ENCODE measurements around the gene C5orf34. TPM values are rescaled to one million over a fixed set of nuclear protein-coding genes. Genes with fewer than 3 reads are reported as not detected.

C5orf34 gene
- total and polyA plus RNA-seq, 3 donors from 2014 or later: 5.5 to 8.9 (median 8.5) TPM

DNA sequence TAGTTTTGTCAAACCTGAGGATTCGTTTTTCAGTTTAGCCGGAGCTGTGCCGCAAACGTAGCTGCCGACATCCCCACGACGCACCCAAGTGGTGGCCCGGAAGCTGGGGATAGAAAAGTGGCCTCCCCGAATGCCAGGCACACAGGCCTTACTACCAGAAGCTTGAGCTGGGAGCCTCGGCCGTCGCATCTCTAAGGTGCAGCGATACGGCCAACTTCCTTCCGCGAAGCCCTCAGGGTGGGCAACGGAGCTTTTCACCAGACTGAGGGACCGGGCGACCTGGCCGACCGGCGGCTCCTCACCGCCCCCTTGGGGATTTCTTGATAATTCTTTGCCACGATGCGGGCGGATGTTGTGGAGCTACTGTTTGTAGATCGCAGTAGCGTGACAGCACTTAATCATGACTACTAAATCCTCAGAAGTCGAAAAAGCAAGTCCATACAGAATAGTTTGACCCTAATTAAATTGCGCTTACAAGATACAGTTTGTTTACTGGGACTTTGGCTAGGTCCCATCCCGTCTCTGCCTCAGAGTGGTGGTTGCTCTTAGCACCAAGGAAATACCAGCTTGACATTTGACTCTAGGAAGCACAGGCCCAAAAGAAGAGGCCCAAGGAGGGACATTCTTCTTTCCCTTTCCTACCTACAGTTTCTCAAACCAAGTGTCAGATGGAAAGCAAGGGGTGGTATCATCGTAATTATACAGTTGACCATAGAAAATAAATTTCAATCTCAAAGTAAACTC lies 30.7 kb downstream of the C5orf34 start:
- H3K27me3 ChIP-seq: no peaks in the 10 kb centered on the region
- peak; percentile 86 for DNase-seq
- H3K9me3 ChIP-seq: no peaks in the 10 kb centered on the region
- H3K4me3 ChIP-seq: peak overlapping the region; percentile 88 to 92
- intact Hi-C loops (cut with DNase I; ENCODE audit: low total_unique reads): no loop called here
- TF ChIP-seq, protein P1, sequence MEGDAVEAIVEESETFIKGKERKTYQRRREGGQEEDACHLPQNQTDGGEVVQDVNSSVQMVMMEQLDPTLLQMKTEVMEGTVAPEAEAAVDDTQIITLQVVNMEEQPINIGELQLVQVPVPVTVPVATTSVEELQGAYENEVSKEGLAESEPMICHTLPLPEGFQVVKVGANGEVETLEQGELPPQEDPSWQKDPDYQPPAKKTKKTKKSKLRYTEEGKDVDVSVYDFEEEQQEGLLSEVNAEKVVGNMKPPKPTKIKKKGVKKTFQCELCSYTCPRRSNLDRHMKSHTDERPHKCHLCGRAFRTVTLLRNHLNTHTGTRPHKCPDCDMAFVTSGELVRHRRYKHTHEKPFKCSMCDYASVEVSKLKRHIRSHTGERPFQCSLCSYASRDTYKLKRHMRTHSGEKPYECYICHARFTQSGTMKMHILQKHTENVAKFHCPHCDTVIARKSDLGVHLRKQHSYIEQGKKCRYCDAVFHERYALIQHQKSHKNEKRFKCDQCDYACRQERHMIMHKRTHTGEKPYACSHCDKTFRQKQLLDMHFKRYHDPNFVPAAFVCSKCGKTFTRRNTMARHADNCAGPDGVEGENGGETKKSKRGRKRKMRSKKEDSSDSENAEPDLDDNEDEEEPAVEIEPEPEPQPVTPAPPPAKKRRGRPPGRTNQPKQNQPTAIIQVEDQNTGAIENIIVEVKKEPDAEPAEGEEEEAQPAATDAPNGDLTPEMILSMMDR (IDR thresholded peaks at IDR 0.05): peak; percentile 49 to 60 (median 59)
- TF ChIP-seq POLR2A (IDR thresholded peaks at IDR 0.05): no peak
- H3K36me3 ChIP-seq (ENCODE audit: low read depth, missing control alignments): no peaks in the 10 kb centered on the region
- peak overlapping the region; percentile 91 to 96 for H3K27ac ChIP-seq
- WGBS, 2 donors: 3 to 6% methylated on average over 12 to 32 of the region's 32 CpGs
- H3K4me1 ChIP-seq: peaks cover 22% of the 10 kb centered on the region

DNA sequence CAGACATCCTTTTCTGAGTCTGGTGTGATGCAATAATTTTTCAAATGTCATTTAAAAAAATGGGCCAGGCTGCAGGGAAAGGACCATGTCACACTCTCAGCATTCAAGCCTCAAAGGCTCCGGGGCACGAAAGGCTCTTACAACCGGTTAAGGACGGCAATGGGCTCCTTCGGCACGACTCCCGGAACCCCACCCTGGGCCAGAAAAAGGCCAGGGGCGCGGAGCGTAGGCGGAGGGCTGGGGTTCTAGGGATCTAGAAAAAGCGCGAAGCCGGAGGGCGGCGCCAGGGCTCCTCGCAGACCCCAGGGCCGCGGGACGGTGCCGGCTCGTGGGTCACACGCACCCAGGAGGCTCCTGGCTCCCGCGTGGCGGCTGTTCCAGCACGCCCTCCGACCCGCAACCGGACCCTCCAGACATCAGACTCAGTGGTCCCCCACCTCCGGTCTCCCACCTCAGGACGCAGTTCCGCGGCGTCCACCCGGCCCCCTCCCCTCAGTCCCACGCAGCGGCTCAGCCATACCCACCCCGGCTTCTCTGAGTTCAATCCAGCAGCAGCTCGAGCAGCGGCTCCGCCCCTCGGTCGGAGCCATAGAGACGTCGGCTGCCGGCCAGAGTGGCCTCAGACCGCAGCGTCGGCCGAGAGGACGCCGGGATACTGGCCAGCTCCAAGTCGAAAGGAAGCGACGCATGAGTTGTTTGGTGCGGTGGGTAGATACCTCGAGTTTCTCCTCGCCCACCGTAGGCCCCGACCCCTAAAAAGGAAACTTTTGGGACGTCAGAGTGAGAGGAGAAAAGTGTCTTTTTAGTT lies 31.4 kb downstream of the C5orf34 start, which contains the start of gene TMEM267:
Gene TMEM267 (minus strand): TSS at position 568 of the 808 bp plus-strand sequence. CDS start 29,896 bp downstream, outside the sequence.
- TF ChIP-seq POLR2A (IDR thresholded peaks at IDR 0.05): no peak
- TF ChIP-seq, protein P1 (IDR thresholded peaks at IDR 0.05): no peak
- Histone ChIP-seq H3K27me3 (no peaks in the 10 kb centered on the region), H3K9me3 (no peaks in the 10 kb centered on the region), H3K36me3 (ENCODE audit: low read depth, missing control alignments) (no peaks in the 10 kb centered on the region), H3K4me3 (peak within 1 kb of the TSS; percentile 88 to 92), H3K27ac (peak within 1 kb of the TSS; percentile 91 to 96), H3K4me1 (peaks cover 22% of the 10 kb centered on the region)
- intact Hi-C loops (cut with DNase I; ENCODE audit: low total_unique reads): no loop called here
- WGBS, 2 donors: 0% methylated on average over 34 to 55 of the region's 62 CpGs
- peak; percentile 96 for DNase-seq

DNA sequence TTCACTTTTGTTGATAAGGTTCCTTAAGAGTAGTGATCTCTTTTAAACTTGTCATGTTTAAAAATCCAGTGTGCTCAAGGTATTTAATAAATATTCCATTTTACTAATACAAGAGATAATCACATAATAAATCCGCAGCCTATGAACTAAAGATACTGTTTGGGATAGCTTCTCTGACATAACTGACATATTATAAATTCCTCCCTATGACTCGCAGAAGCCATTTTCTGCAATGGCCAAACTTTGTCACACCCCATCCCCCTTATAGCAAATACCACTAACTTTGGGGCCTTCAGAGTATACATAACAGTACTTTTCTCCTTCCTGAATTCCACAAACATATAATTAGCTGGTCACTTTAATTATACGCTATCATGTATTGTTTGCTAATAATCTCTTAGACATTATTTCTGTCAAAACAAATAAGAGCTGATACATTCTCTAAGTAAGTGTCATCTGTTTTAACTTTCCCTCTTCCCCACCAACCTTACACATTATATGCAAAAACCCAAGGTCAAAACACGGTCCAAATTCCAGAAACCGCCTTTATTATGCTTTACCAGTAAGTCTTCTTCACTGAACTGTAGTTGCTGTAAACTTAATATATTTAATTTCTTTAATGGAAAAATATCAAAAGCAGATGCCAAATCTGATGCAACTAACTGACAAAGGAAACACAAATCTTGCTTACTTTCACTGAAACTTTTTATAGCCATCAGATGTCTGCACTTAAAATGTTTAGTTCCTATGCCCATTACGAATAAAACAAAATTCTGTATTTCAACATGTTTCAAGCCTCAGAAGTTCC lies 32.3 kb downstream of the C5orf34 start:
- DNase-seq: no peak
- intact Hi-C loops (cut with DNase I; ENCODE audit: low total_unique reads): no loop called here

DNA sequence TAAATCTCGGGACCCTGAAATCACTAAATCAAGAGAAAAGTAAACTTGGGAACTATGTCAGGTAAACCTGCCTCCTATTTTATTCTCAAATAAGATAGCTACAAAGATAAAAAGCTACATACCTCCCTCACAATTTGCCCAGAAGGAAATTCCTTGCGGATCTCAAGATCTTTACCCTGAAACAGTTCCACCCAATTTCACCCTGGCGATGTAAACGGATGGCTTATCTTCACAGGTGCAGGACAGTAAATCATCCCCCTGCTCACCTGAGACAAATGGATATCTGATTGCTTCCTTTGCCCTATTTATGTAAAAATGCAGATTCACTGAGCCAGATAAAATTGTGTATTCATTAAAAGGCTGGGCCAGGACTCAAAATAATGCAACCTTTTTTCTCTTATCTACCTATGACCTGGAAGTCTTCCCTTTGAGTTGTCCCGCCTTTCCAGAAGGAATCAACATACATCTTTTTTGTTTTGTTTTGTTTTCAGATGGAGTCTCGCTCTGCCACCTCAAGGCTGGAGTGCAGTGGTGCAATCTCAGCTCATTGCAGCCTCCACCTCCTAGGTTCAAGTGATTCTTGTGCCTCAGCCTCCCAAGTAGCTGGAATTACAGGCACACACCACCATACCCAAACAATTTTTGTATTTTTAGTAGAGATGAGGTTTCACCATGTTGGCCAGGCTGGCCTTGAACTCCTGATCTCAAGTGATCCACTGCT lies 45.1 kb downstream of the C5orf34 start:
- 94 to 95% methylated on average over 6 of the region's 6 CpGs for WGBS, 2 donors
- no peak overlapping the region for H3K4me3 ChIP-seq
- H3K36me3 ChIP-seq (ENCODE audit: low read depth, missing control alignments): no peaks in the 10 kb centered on the region
- no peak overlapping the region for H3K27ac ChIP-seq
- no peaks in the 10 kb centered on the region for H3K4me1 ChIP-seq
- TF ChIP-seq, protein P1 (IDR thresholded peaks at IDR 0.05): no peak
- no peak for DNase-seq
- intact Hi-C loops (cut with DNase I; ENCODE audit: low total_unique reads): no loop called here
- H3K27me3 ChIP-seq: no peaks in the 10 kb centered on the region
- H3K9me3 ChIP-seq: no peaks in the 10 kb centered on the region

More for the DNA sequence above, 32.3 kb downstream of the C5orf34 start:
- no peaks in the 10 kb centered on the region for H3K27me3 ChIP-seq
- peak overlapping the region; percentile 91 to 96 for H3K27ac ChIP-seq
- no peaks in the 10 kb centered on the region for H3K9me3 ChIP-seq
- H3K36me3 ChIP-seq (ENCODE audit: low read depth, missing control alignments): no peaks in the 10 kb centered on the region
- peaks cover 22% of the 10 kb centered on the region for H3K4me1 ChIP-seq
- H3K4me3 ChIP-seq: peak overlapping the region; percentile 88 to 92
- 30 to 38% methylated on average over 6 of the region's 6 CpGs for WGBS, 2 donors
- TF ChIP-seq POLR2A (IDR thresholded peaks at IDR 0.05): no peak
- TF ChIP-seq, protein P1 (IDR thresholded peaks at IDR 0.05): no peak
